ENCODE measurements around the gene PPP1R3C. TPM values are rescaled to one million over a fixed set of nuclear protein-coding genes. Genes with fewer than 3 reads are reported as not detected.

Gene PPP1R3C
- total RNA-seq, 4 donors from 2014 or later, result 3.5 to 6.8 (median 5.9) TPM

DNA sequence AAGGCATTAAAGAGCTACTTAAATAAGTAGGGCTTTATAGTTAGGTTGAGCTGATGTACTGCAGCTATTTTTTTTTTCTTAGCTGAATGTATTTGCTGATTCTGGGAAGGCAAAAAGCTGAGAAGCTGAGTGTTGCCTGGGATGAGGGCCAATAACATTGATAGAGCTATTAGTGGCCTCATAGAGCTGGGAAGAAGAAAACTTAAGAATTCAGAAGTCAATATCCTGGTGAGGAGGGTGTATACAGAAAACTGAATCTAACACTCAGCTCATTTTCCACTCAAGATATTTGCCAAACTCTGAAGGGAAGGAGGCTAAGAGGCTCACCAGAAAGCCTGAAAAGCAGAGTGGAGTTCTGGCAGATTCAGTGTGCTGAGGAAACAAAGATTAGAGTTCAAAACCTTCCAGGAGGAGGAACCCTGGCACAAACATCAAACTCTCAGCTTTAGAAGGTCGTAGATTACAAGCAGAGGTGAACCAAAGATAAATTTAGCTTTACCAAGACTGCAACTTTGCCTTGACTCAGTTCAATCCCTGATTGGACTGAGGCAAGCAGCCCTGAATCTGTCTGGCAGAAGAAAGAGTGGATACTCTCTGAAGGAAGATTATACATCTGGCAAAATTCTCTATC lies 11.3 kb downstream of the PPP1R3C start:
- TF ChIP-seq, protein P1, sequence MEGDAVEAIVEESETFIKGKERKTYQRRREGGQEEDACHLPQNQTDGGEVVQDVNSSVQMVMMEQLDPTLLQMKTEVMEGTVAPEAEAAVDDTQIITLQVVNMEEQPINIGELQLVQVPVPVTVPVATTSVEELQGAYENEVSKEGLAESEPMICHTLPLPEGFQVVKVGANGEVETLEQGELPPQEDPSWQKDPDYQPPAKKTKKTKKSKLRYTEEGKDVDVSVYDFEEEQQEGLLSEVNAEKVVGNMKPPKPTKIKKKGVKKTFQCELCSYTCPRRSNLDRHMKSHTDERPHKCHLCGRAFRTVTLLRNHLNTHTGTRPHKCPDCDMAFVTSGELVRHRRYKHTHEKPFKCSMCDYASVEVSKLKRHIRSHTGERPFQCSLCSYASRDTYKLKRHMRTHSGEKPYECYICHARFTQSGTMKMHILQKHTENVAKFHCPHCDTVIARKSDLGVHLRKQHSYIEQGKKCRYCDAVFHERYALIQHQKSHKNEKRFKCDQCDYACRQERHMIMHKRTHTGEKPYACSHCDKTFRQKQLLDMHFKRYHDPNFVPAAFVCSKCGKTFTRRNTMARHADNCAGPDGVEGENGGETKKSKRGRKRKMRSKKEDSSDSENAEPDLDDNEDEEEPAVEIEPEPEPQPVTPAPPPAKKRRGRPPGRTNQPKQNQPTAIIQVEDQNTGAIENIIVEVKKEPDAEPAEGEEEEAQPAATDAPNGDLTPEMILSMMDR (IDR thresholded peaks at IDR 0.05), result no peak
- ATAC-seq (ENCODE audit: low FRiP score) (peak; percentile 48), DNase-seq (ENCODE audit: low spot score) (no peak)

DNA sequence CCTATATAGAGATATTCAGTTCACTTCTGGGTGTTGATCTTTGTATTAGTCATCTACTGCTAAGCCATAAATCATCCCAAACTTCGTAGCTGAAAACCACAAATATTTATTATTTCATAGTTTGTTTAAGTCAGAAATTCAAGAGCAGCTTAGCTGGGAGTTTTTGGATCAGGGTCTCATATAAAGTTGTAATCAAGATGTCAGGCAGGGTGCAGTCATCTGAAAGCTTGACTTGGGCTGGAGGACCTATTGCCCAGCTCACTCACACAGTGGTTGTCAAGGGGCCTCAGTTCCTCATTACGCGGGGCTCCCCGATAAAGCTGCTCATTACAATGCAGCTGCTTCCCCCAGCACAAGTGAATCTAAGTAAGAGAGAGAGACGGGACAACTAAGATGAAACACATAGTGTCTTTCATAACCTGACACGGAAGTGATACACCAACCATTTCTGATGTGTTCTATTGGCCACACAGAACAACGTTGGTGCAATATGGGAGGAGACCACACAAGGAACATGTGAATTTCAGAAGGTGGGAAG lies 15.7 kb downstream of the PPP1R3C start:
- DNase-seq (ENCODE audit: low spot score) (no peak), ATAC-seq (ENCODE audit: low FRiP score) (no peak)
- TF ChIP-seq, protein P1 (IDR thresholded peaks at IDR 0.05), result no peak

DNA sequence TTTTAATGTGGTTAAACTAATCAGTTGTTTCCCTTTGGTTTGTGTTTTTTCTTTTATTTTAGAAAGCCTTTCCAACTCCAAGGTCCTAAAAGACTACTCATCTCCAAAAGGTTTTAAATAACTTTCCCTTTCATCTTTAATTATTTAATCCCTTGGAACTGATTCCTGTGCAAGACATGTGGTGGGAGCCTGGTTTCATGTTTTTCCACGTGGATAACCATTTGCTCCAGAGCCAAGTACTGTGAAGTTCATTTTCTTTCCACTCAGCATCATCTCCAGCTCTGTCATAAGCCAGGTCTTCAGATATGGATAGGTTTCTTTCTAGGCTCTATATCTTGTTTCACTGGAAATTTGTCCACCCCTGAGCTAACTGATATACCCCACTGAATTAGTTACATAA lies 16.7 kb downstream of the PPP1R3C start:
- TF ChIP-seq, protein P1 (IDR thresholded peaks at IDR 0.05), result no peak
- DNase-seq (ENCODE audit: low spot score) (no peak), ATAC-seq (ENCODE audit: low FRiP score) (no peak)

DNA sequence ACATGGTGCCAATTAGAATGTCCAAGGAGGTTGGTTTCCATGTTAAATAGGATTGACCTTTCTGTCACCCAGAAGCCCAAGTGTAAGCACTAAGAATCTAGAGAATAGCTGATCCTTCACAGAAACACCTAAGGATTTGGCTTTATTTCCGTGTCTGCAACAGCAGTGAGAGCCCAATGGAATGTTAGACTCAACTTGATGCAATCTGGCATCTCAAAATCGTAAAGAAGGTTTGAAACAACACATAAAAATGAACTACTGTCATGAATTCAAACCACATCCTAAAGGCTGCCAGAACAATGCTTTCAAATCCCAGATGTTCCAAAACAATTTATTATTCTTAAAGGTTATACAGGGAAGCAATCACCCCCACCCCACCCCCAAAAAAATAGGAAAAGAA lies 18.6 kb downstream of the PPP1R3C start:
- no peak for DNase-seq (ENCODE audit: low spot score)
- TF ChIP-seq, protein P1 (IDR thresholded peaks at IDR 0.05), result no peak
- ATAC-seq (ENCODE audit: low FRiP score), result no peak

DNA sequence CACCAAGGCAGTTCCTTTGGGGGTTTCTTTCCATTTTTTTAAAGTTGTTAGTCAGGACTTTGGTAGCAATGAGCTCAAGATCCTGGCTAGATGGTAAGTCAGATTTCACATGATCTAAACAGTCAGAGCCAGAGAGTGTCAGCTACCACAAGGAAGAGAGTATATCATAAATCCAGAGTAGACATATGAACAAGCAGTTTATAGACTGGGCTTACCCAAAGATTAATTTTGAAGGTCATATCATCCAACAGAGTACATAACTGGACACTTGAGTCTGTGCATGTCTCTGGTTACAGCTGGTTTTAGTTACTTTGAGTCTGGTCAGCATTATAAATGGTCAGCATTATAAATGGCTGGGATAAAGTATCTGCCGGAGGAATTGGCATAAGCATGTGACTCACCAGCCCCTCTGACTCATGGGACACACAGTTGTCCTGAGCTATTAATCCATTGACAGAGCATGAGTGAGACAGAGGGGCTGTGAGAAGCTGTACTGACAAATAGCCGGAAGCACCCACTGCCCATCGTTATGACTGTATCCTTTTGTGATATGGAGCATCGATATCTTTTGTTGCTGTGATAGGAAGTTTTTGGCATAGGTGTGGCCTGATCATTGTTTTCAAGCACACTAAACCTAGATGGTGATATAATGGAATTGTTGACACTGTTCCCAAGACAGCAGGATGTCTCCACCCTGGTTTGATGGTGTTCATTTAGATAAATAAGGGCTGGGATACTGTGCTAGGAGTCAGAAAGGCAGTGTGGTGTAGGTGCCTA lies 19.3 kb downstream of the PPP1R3C start:
- no peak for DNase-seq (ENCODE audit: low spot score)
- TF ChIP-seq, protein P1 (IDR thresholded peaks at IDR 0.05), result no peak
- ATAC-seq (ENCODE audit: low FRiP score), result no peak

DNA sequence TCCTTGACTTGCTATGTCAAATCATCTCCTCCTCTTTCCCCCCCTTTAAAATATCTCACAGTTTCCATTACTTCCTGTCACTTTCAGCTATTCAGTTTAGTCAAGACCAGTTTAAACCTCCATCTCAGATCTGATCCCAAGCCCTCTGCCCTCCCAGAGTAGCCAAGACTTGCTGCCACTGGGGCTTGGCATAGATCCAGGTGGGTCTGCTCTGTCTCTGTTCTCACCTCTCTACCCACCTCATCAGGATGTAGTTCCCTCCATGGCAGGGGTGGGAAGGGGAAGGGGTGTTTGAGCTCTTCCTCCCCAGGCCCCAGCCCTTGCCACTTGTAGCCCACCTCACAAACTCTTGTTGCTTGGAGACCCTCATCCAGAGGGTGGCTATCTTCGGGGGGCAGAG lies 22.0 kb downstream of the PPP1R3C start:
- TF ChIP-seq, protein P1 (IDR thresholded peaks at IDR 0.05), result no peak
- ATAC-seq (ENCODE audit: low FRiP score), result no peak
- DNase-seq (ENCODE audit: low spot score), result no peak

Measured in omental fat pad (tissue), 4 donors.